Mucosa of rectum (tissue), 2 donors: ENCODE measurements around the gene RIF1.

Experiments
- H3K27ac ChIP-seq, 2 donors: one replicate each; pipeline ENCODE4 v1.7.0; 2013; ENCODE audit warnings: inconsistent platforms in 2 of 2, low read depth in 2 of 2, low read length in 2 of 2
- H3K27me3 ChIP-seq, 2 donors: one replicate each; pipeline ENCODE4 v1.7.0; 2013; ENCODE audit warnings: low read length in 2 of 2; ENCODE audit not compliant: control insufficient read depth in 2 of 2, insufficient read depth in 2 of 2
- H3K36me3 ChIP-seq, 2 donors: one replicate each; pipeline ENCODE4 v1.7.0; 2013; ENCODE audit warnings: low read length in 2 of 2; ENCODE audit not compliant: control insufficient read depth in 2 of 2, insufficient read depth in 2 of 2
- H3K4me1 ChIP-seq, 2 donors: one replicate each; pipeline ENCODE4 v1.7.0; 2013; ENCODE audit warnings: low read length in 2 of 2, mild to moderate bottlenecking in 1 of 2; ENCODE audit not compliant: control insufficient read depth in 2 of 2, insufficient read depth in 2 of 2
- H3K4me3 ChIP-seq, 2 donors: one replicate each; pipeline ENCODE4 v1.7.0; 2013; ENCODE audit warnings: low read length in 2 of 2
- H3K9ac ChIP-seq, 2 donors: one replicate each; pipeline ENCODE4 v1.7.0; 2013; ENCODE audit warnings: low read length in 2 of 2, low read depth in 1 of 2, mild to moderate bottlenecking in 1 of 2
- H3K9me3 ChIP-seq, 2 donors: one replicate each; pipeline ENCODE4 v1.7.0; 2013; ENCODE audit warnings: low read length in 2 of 2; ENCODE audit not compliant: control insufficient read depth in 2 of 2
- donor health status: healthy.
- donor health status: Normal muscosa, but diverticular disease.

RIF1 gene

DNA sequence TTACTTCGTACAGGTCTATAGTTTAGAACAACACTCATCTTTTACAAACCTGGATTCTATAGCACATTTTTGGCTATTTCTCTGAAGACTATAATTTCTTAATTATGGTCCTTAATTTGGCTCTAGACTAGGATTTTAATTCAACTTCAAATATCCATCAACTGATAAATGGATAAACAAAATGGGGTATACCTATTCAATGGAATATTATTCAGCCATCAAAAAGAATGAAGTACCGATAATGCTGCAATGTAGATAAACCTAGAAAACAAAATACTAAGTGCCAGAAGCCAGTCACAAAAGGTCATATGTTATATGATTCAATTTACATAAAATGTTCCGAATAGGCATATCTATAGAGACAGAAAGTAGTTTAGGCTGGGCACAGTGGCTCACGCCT is 15.2 kb upstream of the RIF1 start:
- Histone ChIP-seq H3K4me1 (no peaks in the 10 kb centered on the region), H3K27ac (no peak overlapping the region), H3K9me3 (no peaks in the 10 kb centered on the region), H3K27me3 (no peaks in the 10 kb centered on the region), H3K36me3 (no peaks in the 10 kb centered on the region), H3K9ac (no peak overlapping the region), H3K4me3 (no peak overlapping the region)

GRCh38 chr2:151395509-151396374 is 14.0 kb upstream of the RIF1 start:
- Histone ChIP-seq H3K9ac (no peak overlapping the region), H3K9me3 (no peaks in the 10 kb centered on the region), H3K36me3 (no peaks in the 10 kb centered on the region), H3K4me3 (no peak overlapping the region), H3K27ac (no peak overlapping the region), H3K27me3 (no peaks in the 10 kb centered on the region), H3K4me1 (no peaks in the 10 kb centered on the region)

DNA sequence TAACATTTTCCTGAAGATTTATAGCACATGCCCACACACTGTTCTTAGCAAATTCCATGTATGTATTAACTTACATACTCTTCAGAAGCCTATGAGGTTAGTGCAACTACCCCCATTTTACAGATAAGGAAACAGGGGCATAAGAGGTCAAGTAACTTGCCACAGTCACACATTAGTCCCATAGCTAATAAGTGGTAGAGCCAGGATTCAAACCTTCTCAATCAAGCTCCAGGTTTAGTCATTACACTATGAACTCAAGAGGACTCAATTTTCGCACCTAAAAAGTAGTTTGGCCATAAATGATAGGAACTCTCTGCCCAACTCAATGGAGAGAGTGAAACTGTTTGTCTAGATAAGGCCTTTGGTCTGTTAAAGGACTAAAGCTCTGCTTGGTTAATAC is 9.7 kb upstream of the RIF1 start:
- no peaks in the 10 kb centered on the region for H3K36me3 ChIP-seq
- no peaks in the 10 kb centered on the region for H3K9me3 ChIP-seq
- H3K27me3 ChIP-seq = no peaks in the 10 kb centered on the region
- H3K4me3 ChIP-seq = no peak overlapping the region
- H3K27ac ChIP-seq = no peak overlapping the region
- no peak overlapping the region for H3K9ac ChIP-seq
- H3K4me1 ChIP-seq = no peaks in the 10 kb centered on the region

DNA sequence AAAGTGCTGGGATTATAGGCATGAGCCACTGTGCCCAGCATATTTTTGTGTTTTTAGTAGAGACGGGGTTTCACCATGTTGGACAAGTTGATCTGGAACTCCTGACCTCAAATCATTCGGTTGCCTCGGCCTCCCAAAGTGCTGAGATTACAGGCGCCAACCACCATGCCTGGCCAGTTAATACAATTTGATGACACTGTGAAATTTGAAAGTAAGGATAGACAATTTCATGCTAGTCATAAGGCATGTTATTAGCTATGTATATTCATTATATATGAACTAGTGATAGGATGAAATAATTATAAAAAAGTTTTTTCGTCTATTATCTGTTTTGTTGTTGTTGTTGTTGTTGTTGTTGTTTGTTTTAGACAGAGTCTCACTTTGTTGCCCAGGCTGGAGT is 8.6 kb upstream of the RIF1 start:
- H3K27ac ChIP-seq = no peak overlapping the region
- H3K36me3 ChIP-seq = no peaks in the 10 kb centered on the region
- H3K9me3 ChIP-seq = no peaks in the 10 kb centered on the region
- no peak overlapping the region for H3K9ac ChIP-seq
- no peaks in the 10 kb centered on the region for H3K4me1 ChIP-seq
- no peak overlapping the region for H3K4me3 ChIP-seq
- H3K27me3 ChIP-seq = no peaks in the 10 kb centered on the region

DNA sequence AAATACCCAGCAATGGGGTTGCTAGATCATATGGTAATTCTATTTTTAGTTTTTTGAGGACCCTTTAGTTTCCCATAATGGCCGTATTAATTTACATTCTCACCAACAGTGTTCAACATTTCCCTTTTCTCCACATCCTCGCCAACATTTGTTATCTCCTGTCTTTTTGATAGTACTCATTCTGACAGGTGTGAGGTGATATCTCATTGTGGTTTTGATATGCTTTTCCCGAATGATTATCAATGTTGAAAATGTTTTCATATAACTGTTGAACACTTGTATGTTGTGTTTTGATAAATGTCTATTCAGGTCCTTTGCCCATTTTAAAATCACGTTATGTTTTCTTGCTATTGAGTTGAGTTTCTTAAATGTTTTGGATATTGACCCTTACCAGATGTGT is 5.8 kb upstream of the RIF1 start:
- Histone ChIP-seq H3K4me3 (no peak overlapping the region), H3K36me3 (no peaks in the 10 kb centered on the region), H3K27me3 (no peaks in the 10 kb centered on the region), H3K4me1 (no peaks in the 10 kb centered on the region), H3K27ac (no peak overlapping the region), H3K9ac (no peak overlapping the region), H3K9me3 (no peaks in the 10 kb centered on the region)

DNA sequence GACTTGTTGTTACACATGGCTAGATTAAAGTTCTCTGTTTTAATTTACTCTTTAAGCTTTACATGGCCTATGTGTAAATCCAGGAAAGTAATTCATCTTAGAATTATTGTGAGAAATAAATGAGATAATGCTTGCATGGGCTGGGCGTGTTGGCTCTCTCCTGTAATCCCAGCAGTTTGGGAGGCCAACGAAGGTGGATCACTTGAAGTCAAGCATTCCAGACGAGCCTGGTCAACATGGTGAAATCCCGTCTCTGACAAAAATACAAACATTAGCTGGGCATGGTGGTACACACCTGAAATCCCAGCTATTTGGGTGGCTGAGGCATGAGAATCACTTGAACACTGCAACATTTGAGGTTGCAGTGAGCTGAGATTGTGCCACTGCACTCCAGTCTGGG is 4.3 kb upstream of the RIF1 start:
- no peak overlapping the region for H3K4me3 ChIP-seq
- no peak overlapping the region for H3K9ac ChIP-seq
- H3K36me3 ChIP-seq = no peaks in the 10 kb centered on the region
- no peak overlapping the region for H3K27ac ChIP-seq
- H3K4me1 ChIP-seq = no peaks in the 10 kb centered on the region
- H3K9me3 ChIP-seq = no peaks in the 10 kb centered on the region
- H3K27me3 ChIP-seq = no peaks in the 10 kb centered on the region

DNA sequence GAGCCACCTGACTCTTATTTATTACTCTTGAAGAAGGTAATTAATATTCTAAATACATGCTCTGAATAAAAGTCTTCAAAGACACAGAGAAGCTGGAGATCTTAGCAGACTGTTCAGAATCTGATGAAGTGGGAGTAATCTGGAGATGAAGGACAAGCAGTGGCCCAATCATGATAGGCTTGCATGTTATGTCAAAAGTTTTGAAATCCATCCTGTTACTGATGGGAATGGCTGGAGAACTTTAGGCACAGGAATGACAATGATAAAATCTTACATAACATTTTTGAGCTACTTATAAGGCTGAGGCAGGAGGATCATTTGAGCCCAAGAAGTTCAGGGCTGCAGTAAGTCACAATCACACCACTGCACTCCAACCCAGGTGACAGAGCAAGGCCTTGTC is 2.4 kb upstream of the RIF1 start:
- H3K27me3 ChIP-seq = no peaks in the 10 kb centered on the region
- H3K9me3 ChIP-seq = no peaks in the 10 kb centered on the region
- no peak overlapping the region for H3K27ac ChIP-seq
- H3K36me3 ChIP-seq = peaks cover 0 to 3% of the 10 kb centered on the region in 2 donors
- H3K4me3 ChIP-seq = no peak overlapping the region
- peaks cover 0 to 3% of the 10 kb centered on the region in 2 donors for H3K4me1 ChIP-seq
- no peak overlapping the region for H3K9ac ChIP-seq

- peak overlapping the region; percentile 91 to 94 for H3K4me3 ChIP-seq
- H3K36me3 ChIP-seq = peaks cover 6 to 12% of the 10 kb centered on the region in 2 donors
- no peaks in the 10 kb centered on the region for H3K9me3 ChIP-seq
- H3K4me1 ChIP-seq = peaks cover 0 to 3% of the 10 kb centered on the region in 2 donors
- H3K9ac ChIP-seq = no peak overlapping the region
- no peaks in the 10 kb centered on the region for H3K27me3 ChIP-seq
- no peak overlapping the region for H3K27ac ChIP-seq
Observed at GRCh38 chr2:151408788-151409600, 708 bp upstream of the RIF1 start.

DNA sequence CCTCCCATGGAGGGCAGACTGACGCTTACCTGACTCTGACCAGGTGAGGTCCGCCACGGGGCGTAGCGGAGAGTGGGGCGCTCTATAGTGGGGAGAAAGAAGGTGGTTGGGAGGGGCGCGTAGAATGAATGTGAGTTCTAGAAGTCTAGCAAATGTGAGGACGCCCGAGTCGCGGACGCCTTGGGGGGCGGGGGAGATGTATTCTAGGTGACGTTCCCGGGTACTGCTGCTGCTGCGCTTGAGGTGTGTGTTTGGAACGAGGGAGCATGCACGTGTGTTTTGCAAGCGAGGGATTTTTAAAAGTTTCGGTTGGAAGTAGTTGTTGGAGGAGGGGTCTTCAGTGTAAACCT is 758 bp downstream of the RIF1 start:
- H3K27me3 ChIP-seq = no peaks in the 10 kb centered on the region
- peak overlapping the region; percentile 91 for H3K27ac ChIP-seq
- H3K4me3 ChIP-seq = peak overlapping the region; percentile 91 to 94
- peak overlapping the region; percentile 83 to 86 for H3K9ac ChIP-seq
- no peaks in the 10 kb centered on the region for H3K9me3 ChIP-seq
- peaks cover 11 to 20% of the 10 kb centered on the region in 2 donors for H3K36me3 ChIP-seq
- peaks cover 0 to 3% of the 10 kb centered on the region in 2 donors for H3K4me1 ChIP-seq

GRCh38 chr2:151417650-151418049 is 7.9 kb downstream of the RIF1 start:
- H3K36me3 ChIP-seq = peaks cover 50 to 52% of the 10 kb centered on the region in 2 donors
- H3K9ac ChIP-seq = no peak overlapping the region
- no peak overlapping the region for H3K4me3 ChIP-seq
- H3K27ac ChIP-seq = no peak overlapping the region
- H3K27me3 ChIP-seq = no peaks in the 10 kb centered on the region
- H3K9me3 ChIP-seq = no peaks in the 10 kb centered on the region
- H3K4me1 ChIP-seq = no peaks in the 10 kb centered on the region
